H1 (cell line): ENCODE data around the gene CALM1. TPM values are rescaled to one million over a fixed set of nuclear protein-coding genes. Genes with fewer than 3 reads are reported as not detected.
A peak's percentile ranks its signal among the peaks of the same experiment; 100 is the strongest.

ENCODE experiments used
- CTCF ChIA-PET: fragments of 300-600 bp; sonication (Branson Sonifier 250); formaldehyde crosslinking; loops from one replicate; lab custom pipeline; 2021; ENCODE audit not compliant: partially characterized antibody; lab: Charles Lee
- POLR2A ChIA-PET: fragments of 300-600 bp; sonication (Branson Sonifier 250); formaldehyde crosslinking; loops from one replicate; lab custom pipeline; 2021; ENCODE audit warnings: inconsistent platforms; ENCODE audit not compliant: partially characterized antibody; lab: Charles Lee
- DNase-seq, 2 experiments: peaks; one replicate each; pipeline versions ENCODE4 v3.0.0 to v3.0.0-alpha.2; 2010 to 2022; ENCODE audit warnings: low spot score in 2 of 2, low read depth in 1 of 2, mixed read lengths in 1 of 2
- FAIRE-seq: peaks from 2 replicates; lab custom pipeline; 2011; peaks lifted over from hg19 to GRCh38; lab: Jason Lieb, UNC
- H2AFZ ChIP-seq: 2 replicates; pipeline ENCODE4 v1.8.1; 2012; ENCODE audit warnings: low read length, inconsistent platforms
- H2AK5ac ChIP-seq: 2 replicates; pipeline ENCODE4 v1.6.1; 2013; ENCODE audit warnings: low read depth, low read length
- H2BK120ac ChIP-seq: replicated peaks from 2 replicates; pipeline ENCODE3; 2013; ENCODE audit warnings: low read depth, low read length, inconsistent platforms
- H2BK12ac ChIP-seq: 2 replicates; pipeline ENCODE4 v1.6.1; 2013; ENCODE audit warnings: low read depth, low read length
- H2BK15ac ChIP-seq: 2 replicates; pipeline ENCODE4 v1.6.1; 2013; ENCODE audit warnings: low read length
- H2BK20ac ChIP-seq: 2 replicates; pipeline ENCODE4 v1.6.1; 2013; ENCODE audit warnings: low read length
- H2BK5ac ChIP-seq: 2 replicates; pipeline ENCODE4 v1.6.1; 2013; ENCODE audit warnings: low read depth, low read length
- H3K14ac ChIP-seq: 2 replicates; pipeline ENCODE4 v1.6.1; 2013; ENCODE audit warnings: inconsistent platforms; ENCODE audit not compliant: insufficient read length
- H3K18ac ChIP-seq: 2 replicates; pipeline ENCODE4 v1.6.1; 2013; ENCODE audit warnings: low read length; ENCODE audit errors: extremely low read depth
- H3K23ac ChIP-seq: 2 replicates; pipeline ENCODE4 v1.6.1; 2013; ENCODE audit warnings: inconsistent platforms; ENCODE audit not compliant: insufficient read length
- H3K23me2 ChIP-seq: 2 replicates; pipeline ENCODE4 v1.6.1; 2013; ENCODE audit warnings: low read depth, low read length
- H3K27ac ChIP-seq: 2 replicates; pipeline ENCODE4 v1.6.1; 2011; ENCODE audit warnings: low read depth, low read length, inconsistent platforms
- H3K27me3 ChIP-seq, 4 experiments: replicated peaks in 1 of 4; 1 replicate in 1 of 4; 2 replicates in 3 of 4; pipeline versions ENCODE4 v1.6.1 to v1.8.1; 2011 to 2013; ENCODE audit warnings: low read length in 3 of 4, mild to moderate bottlenecking in 3 of 4, inconsistent platforms in 2 of 4, mixed read lengths in 2 of 4, moderate library complexity in 1 of 4; ENCODE audit not compliant: control insufficient read depth in 3 of 4, insufficient read depth in 3 of 4; ENCODE audit errors: extremely low read depth in 1 of 4
- H3K36me3 ChIP-seq, 4 experiments: 2 replicates each; pipeline versions ENCODE4 v1.6.1 to v1.8.1; 2011 to 2013; ENCODE audit warnings: mild to moderate bottlenecking in 4 of 4, low read length in 3 of 4, moderate library complexity in 2 of 4, control low read depth in 1 of 4, inconsistent platforms in 1 of 4; ENCODE audit not compliant: insufficient read depth in 4 of 4, control insufficient read depth in 2 of 4
- H3K4ac ChIP-seq: replicated peaks from 2 replicates; pipeline ENCODE3; 2013; ENCODE audit warnings: low read length, low read depth, mixed read lengths, inconsistent platforms; ENCODE audit not compliant: insufficient read length
- H3K4me1 ChIP-seq, 4 experiments: replicated peaks in 1 of 4; 1 replicate in 1 of 4; 2 replicates in 3 of 4; pipeline versions ENCODE4 v1.6.1 to v1.8.1; 2011 to 2013; ENCODE audit warnings: low read length in 3 of 4, inconsistent platforms in 2 of 4, mixed read lengths in 1 of 4; ENCODE audit not compliant: insufficient read depth in 4 of 4, control insufficient read depth in 3 of 4
- H3K4me2 ChIP-seq, 2 experiments: 2 replicates each; pipeline versions ENCODE4 v1.6.1 to v1.8.1; 2011 to 2013; ENCODE audit warnings: low read depth in 2 of 2, low read length in 2 of 2, control low read depth in 1 of 2, inconsistent platforms in 1 of 2, mild to moderate bottlenecking in 1 of 2; ENCODE audit not compliant: insufficient read depth in 1 of 2
- H3K4me3 ChIP-seq, 4 experiments: fragments of 200-600, 300-600 bp in 1 of 4; sonication (generic), shearing (Covaris generic), sonication (Bioruptor Twin) in 1 of 4; 2 replicates each; pipeline versions ENCODE4 v1.5.1 to v1.8.1; 2011 to 2016; ENCODE audit warnings: low read length in 4 of 4, low read depth in 3 of 4, control low read depth in 2 of 4, inconsistent platforms in 2 of 4, mild to moderate bottlenecking in 2 of 4, mixed read lengths in 1 of 4, moderate library complexity in 1 of 4; ENCODE audit not compliant: insufficient read depth in 2 of 4; ENCODE audit errors: extremely low read depth in 1 of 4
- H3K56ac ChIP-seq: replicated peaks from 2 replicates; pipeline ENCODE3; 2013; ENCODE audit warnings: low read depth, mild to moderate bottlenecking, mixed read lengths, low read length, inconsistent platforms; ENCODE audit not compliant: insufficient read length
- H3K79me1 ChIP-seq: 2 replicates; pipeline ENCODE4 v1.6.1; 2013; ENCODE audit warnings: low read depth, low read length, control low read depth
- H3K79me2 ChIP-seq, 2 experiments: 2 replicates each; pipeline versions ENCODE4 v1.6.1 to v1.8.1; 2012 to 2013; ENCODE audit warnings: low read length in 2 of 2, mild to moderate bottlenecking in 2 of 2, inconsistent platforms in 1 of 2; ENCODE audit not compliant: insufficient read depth in 2 of 2, control insufficient read depth in 1 of 2
- H3K9ac ChIP-seq, 4 experiments: replicated peaks in 1 of 4; 1 replicate in 1 of 4; 2 replicates in 3 of 4; pipeline versions ENCODE4 v1.6.1 to v1.8.1; 2011 to 2013; ENCODE audit warnings: low read depth in 3 of 4, low read length in 3 of 4, control low read depth in 2 of 4, mild to moderate bottlenecking in 2 of 4, moderate library complexity in 2 of 4, inconsistent platforms in 1 of 4; ENCODE audit errors: extremely low read depth in 1 of 4
- H3K9me3 ChIP-seq, 2 experiments: 2 replicates each; pipeline versions ENCODE4 v1.6.1 to v1.8.1; 2012 to 2013; ENCODE audit warnings: mild to moderate bottlenecking in 2 of 2, moderate library complexity in 2 of 2, control low read depth in 1 of 2, inconsistent platforms in 1 of 2, low read depth in 1 of 2, low read length in 1 of 2, mixed read lengths in 1 of 2; ENCODE audit not compliant: insufficient read depth in 2 of 2
- H4K20me1 ChIP-seq, 2 experiments: replicated peaks in 1 of 2; 2 replicates each; pipeline versions ENCODE3 to v1.8.1; 2011 to 2013; ENCODE audit warnings: inconsistent platforms in 2 of 2, low read length in 2 of 2, mild to moderate bottlenecking in 1 of 2; ENCODE audit not compliant: insufficient read depth in 2 of 2, control insufficient read depth in 1 of 2
- H4K5ac ChIP-seq: 2 replicates; pipeline ENCODE4 v1.6.1; 2013; ENCODE audit warnings: low read length, low read depth, mixed read lengths, inconsistent platforms; ENCODE audit not compliant: insufficient read length
- H4K8ac ChIP-seq: 2 replicates; pipeline ENCODE4 v1.8.0; 2013; ENCODE audit warnings: mild to moderate bottlenecking, moderate library complexity, low read length, inconsistent platforms; ENCODE audit not compliant: insufficient read depth; ENCODE audit errors: extremely low read depth
- H4K91ac ChIP-seq: replicated peaks from 2 replicates; pipeline ENCODE3; 2013; ENCODE audit warnings: low read length, mixed read lengths, inconsistent platforms; ENCODE audit not compliant: insufficient read length
- ATF2 ChIP-seq: IDR thresholded peaks from 2 replicates; pipeline ENCODE4 v1.6.1; 2012; ENCODE audit warnings: low read length, inconsistent platforms
- CREB1 ChIP-seq: IDR thresholded peaks from 2 replicates; pipeline ENCODE4 v1.6.1; 2012; ENCODE audit warnings: inconsistent platforms
- EZH2 ChIP-seq: fragments of 200-600 bp; sonication (generic); IDR thresholded peaks from 2 replicates; pipeline ENCODE4 v1.7.1; 2012; ENCODE audit warnings: low read depth, mild to moderate bottlenecking, moderate library complexity, low read length, inconsistent platforms; ENCODE audit not compliant: severe bottlenecking
- KDM4A ChIP-seq: IDR thresholded peaks from one replicate; pipeline ENCODE4 v1.7.1; 2012; ENCODE audit warnings: low read depth, mild to moderate bottlenecking, moderate library complexity, low read length, inconsistent platforms; ENCODE audit not compliant: severe bottlenecking
- RAD21 ChIP-seq, 2 experiments: IDR thresholded peaks in 1 of 2; conservative IDR thresholded peaks in 1 of 2; 2 replicates each; pipeline ENCODE4 v1.6.1; 2011; ENCODE audit warnings: low read depth in 2 of 2, low read length in 2 of 2, improper control_type of control experiment in 1 of 2, inconsistent platforms in 1 of 2, mild to moderate bottlenecking in 1 of 2, moderate library complexity in 1 of 2
- RBBP5 ChIP-seq: IDR thresholded peaks from 2 replicates; pipeline ENCODE4 v1.7.1; 2012; ENCODE audit warnings: low read depth, mild to moderate bottlenecking, inconsistent platforms, low read length, moderate library complexity, borderline replicate concordance
- TAF7 ChIP-seq: optimal IDR thresholded peaks from 2 replicates; pipeline ENCODE3; 2011; ENCODE audit warnings: low read depth, mild to moderate bottlenecking, inconsistent platforms, low read length, moderate library complexity, borderline replicate concordance
- WGBS, 2 experiments: shearing (Covaris generic) in 1 of 2; methylation state at CpG; one replicate each; pipeline versions ENCODE4 v1.1.6 to v1.1.7; 2013 to 2015; ENCODE audit warnings: low lambda C conversion rate in 2 of 2, mixed read lengths in 2 of 2, inconsistent platforms in 1 of 2, low coverage in 1 of 2, missing lambda C conversion rate in 1 of 2; ENCODE audit not compliant: insufficient replicate concordance in 2 of 2, insufficient coverage in 1 of 2, insufficient read length in 1 of 2; ENCODE audit errors: extremely low coverage in 1 of 2, missing lambda C conversion rate in 1 of 2; 5-methylcytosine and 5-hydroxymethylcytosine counted together
- polyA plus RNA-seq, 7 experiments: library from polyadenylated mRNA; depleted of rRNA in 3 of 7; stranded (reverse) in 5 of 7; unstranded in 2 of 7; fragments of >200 nt in 5 of 7; fragments of 200-250 nt in 2 of 7; gene quantifications; 1 replicate in 5 of 7; 2 replicates in 1 of 7; 4 replicates in 1 of 7; pipeline versions ENCODE4 v1.2.1 to v1.2.3, GENCODE V29; 2011 to 2013; ENCODE audit warnings: missing spikeins in 2 of 7, mixed read lengths in 2 of 7
- total RNA-seq: library from RNA; stranded (reverse); fragmentation: NEBNext Ultra II Directional; extraction: Animal tissue kit (Norgen Biotek cat#: 25700); gene quantifications from 2 replicates; pipeline ENCODE4 v1.2.1, GENCODE V29; 2021

The CALM1 gene
- total and polyA plus RNA-seq, 2 of the 8 experiments (the other 6 are each of a cell fraction or from before 2014, with no cell fraction given) = 285 to 422 TPM

GRCh38 chr14:90454041-90455000, 57.5 kb downstream of the CALM1 start:
- FAIRE-seq (peak; percentile 95), DNase-seq (peak; percentile 89 to 95)
- Histone ChIP-seq H2BK12ac (peak overlapping the region; percentile 56; the same call in 1 of the 2 replicates), H3K9ac (peak overlapping the region in 2 of 4 experiments; percentile 38 to 39; a peak in 3 of 7 replicates), H3K23me2 (no peaks in the 10 kb centered on the region; the same call in 1 of the 2 replicates), H3K27me3 (no peaks in the 10 kb centered on the region; a peak in 1 of 7 replicates), H3K4me2 (peak overlapping the region; percentile 50 to 70), H3K36me3 (no peaks in the 10 kb centered on the region), H3K9me3 (no peaks in the 10 kb centered on the region), H3K4me1 (peaks cover 0 to 12% (median 9%) of the 10 kb centered on the region in 4 experiments; a peak in 6 of 7 replicates), H3K23ac (no peak overlapping the region), H3K79me2 (no peaks in the 10 kb centered on the region), H2AFZ (peak overlapping the region; percentile 95), H3K79me1 (no peaks in the 10 kb centered on the region), H3K56ac (no peak overlapping the region), H2BK120ac (no peak overlapping the region), H4K8ac (peak overlapping the region; percentile 88; the same call in 1 of the 2 replicates), H3K18ac (peak overlapping the region; percentile 81), H3K14ac (no peak overlapping the region), H3K4me3 (peak overlapping the region; percentile 14 to 55 (median 30)), H3K27ac (0 out of 2 replicates have a peak overlapping the region, but pooled peaks have one; percentile 49), H2BK20ac (peak overlapping the region; percentile 36; the same call in 1 of the 2 replicates), H2AK5ac (no peak overlapping the region), H3K4ac (peak overlapping the region; percentile 66), H4K5ac (peak overlapping the region; percentile 52), H2BK15ac (peak overlapping the region; percentile 90; the same call in 1 of the 2 replicates), H2BK5ac (peak overlapping the region; percentile 62; the same call in 1 of the 2 replicates), H4K91ac (peak overlapping the region; percentile 5), H4K20me1 (no peaks in the 10 kb centered on the region)
- ChIA-PET POLR2A (interaction anchor here (0.6 to 1.8 kb wide), 8 partner anchors 10 to 154 kb away, joined by 3 to 7 read pairs (median 3); no protein-coding TSS in a partner anchor), CTCF (interaction anchor here (0.7 to 2.2 kb wide), 10 partner anchors 7 to 303 kb away, joined by 3 to 6 read pairs (median 3); no protein-coding TSS in a partner anchor)
- 34% methylated on average over 28 of the region's 30 CpGs; no CpG with 5 or more reads in 1 of the 2 experiments for WGBS, 2 experiments
- TF ChIP-seq ATF2 (peak; percentile 100), EZH2 (no peak), TAF7 (peak; percentile 21), KDM4A (peak; percentile 34), RBBP5 (no peak), RAD21 (IDR thresholded peaks at IDR 0.05 in 1 of 2, conservative IDR thresholded peaks at IDR 0.05 in 1 of 2; ENCODE audit: low read depth in 2 of 2, low read length in 2 of 2) (peak; percentile 31 to 33; a peak in 3 of 4 replicates), CREB1 (0 out of 2 replicates have a peak, but pooled peaks have one; percentile 43)
